Measurements from ENCODE around the gene ANKFY1. TPM values are rescaled to one million over a fixed set of nuclear protein-coding genes. Genes with fewer than 3 reads are reported as not detected.

ANKFY1 gene
- total RNA-seq, 6 experiments from 2014 or later: 21.3 to 34.9 (median 29.5) TPM

DNA sequence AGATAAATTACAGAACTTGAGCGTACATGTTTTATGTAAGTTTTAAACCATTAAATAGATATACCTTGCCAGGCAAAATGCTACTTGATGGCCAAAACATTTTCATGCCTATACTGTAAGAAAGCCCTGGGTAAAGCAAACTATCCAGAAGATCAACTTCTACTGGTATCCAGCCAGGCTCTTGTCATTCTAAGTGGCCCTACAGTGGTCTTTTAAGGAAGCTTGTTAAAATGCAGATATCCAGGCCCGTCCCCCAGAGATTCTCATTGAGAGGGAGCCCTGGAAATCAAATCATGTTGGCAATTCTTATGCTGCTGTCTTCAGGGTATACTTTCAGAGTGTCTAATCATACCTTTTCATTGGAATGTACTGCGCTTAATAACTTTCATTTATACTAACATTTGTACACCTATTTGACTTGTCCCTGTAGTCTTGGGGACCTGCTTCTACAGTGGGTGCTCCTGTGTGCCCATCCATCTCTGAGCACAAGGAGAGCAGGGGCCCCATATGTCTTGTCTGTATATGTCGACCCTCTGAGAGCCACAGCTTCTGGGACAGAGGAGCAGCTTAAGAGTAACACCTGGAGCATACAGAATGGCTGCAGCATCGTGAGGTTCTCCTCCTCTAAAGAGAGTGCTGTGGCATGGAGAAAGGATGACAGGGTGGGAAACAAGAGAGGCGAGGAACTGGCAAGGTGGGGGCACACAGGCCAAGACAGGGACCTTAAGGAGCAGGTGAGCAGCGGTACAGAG, 43.6 kb upstream of the ANKFY1 start:
- ATAC-seq (no peak), DNase-seq (no peak)
- Histone ChIP-seq H3K36me3 (peaks cover 0 to 12% (median 0%) of the 10 kb centered on the region in 4 donors), H3K27ac (no peak overlapping the region), H3K4me1 (peaks cover 0 to 28% (median 8%) of the 10 kb centered on the region in 4 donors), H3K4me3 (no peak overlapping the region), H3K9me3 (no peaks in the 10 kb centered on the region), H3K27me3 (no peaks in the 10 kb centered on the region)
- no peak for TF ChIP-seq POLR2A (IDR thresholded peaks at IDR 0.05)
- TF ChIP-seq, protein P1, sequence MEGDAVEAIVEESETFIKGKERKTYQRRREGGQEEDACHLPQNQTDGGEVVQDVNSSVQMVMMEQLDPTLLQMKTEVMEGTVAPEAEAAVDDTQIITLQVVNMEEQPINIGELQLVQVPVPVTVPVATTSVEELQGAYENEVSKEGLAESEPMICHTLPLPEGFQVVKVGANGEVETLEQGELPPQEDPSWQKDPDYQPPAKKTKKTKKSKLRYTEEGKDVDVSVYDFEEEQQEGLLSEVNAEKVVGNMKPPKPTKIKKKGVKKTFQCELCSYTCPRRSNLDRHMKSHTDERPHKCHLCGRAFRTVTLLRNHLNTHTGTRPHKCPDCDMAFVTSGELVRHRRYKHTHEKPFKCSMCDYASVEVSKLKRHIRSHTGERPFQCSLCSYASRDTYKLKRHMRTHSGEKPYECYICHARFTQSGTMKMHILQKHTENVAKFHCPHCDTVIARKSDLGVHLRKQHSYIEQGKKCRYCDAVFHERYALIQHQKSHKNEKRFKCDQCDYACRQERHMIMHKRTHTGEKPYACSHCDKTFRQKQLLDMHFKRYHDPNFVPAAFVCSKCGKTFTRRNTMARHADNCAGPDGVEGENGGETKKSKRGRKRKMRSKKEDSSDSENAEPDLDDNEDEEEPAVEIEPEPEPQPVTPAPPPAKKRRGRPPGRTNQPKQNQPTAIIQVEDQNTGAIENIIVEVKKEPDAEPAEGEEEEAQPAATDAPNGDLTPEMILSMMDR (IDR thresholded peaks at IDR 0.05): no peak
- intact Hi-C loops (cut with DNase I): no loop called here
- 91% methylated on average over 4 of the region's 7 CpGs for WGBS (ENCODE audit: insufficient coverage, low coverage, low lambda C conversion rate, missing lambda C conversion rate)

- peaks cover 0 to 17% (median 4%) of the 10 kb centered on the region in 4 donors for H3K4me1 ChIP-seq
- TF ChIP-seq, protein P1 (IDR thresholded peaks at IDR 0.05): no peak
- TF ChIP-seq POLR2A (IDR thresholded peaks at IDR 0.05): no peak
Measured at GRCh38 chr17:4305224-4305623, 41.4 kb upstream of the ANKFY1 start.

GRCh38 chr17:4304417-4305027, 40.7 kb upstream of the ANKFY1 start:
- WGBS (ENCODE audit: insufficient coverage, low coverage, low lambda C conversion rate, missing lambda C conversion rate): 48% methylated on average over 6 of the region's 6 CpGs
- no peak overlapping the region for H3K27ac ChIP-seq
- DNase-seq (no peak), ATAC-seq (peak; percentile 77 to 90 (median 86))
- no peaks in the 10 kb centered on the region for H3K27me3 ChIP-seq
- TF ChIP-seq, protein P1 (IDR thresholded peaks at IDR 0.05): peak; percentile 48 to 76 (median 74)
- no peak for TF ChIP-seq POLR2A (IDR thresholded peaks at IDR 0.05)
- H3K36me3 ChIP-seq: peaks cover 0 to 12% (median 0%) of the 10 kb centered on the region in 4 donors
- H3K9me3 ChIP-seq: no peaks in the 10 kb centered on the region
- intact Hi-C loops (cut with DNase I): no loop called here
- peaks cover 0 to 10% (median under 1%) of the 10 kb centered on the region in 4 donors for H3K4me1 ChIP-seq
- H3K4me3 ChIP-seq: no peak overlapping the region

More at GRCh38 chr17:4305224-4305623, 41.4 kb upstream of the ANKFY1 start:
- WGBS (ENCODE audit: insufficient coverage, low coverage, low lambda C conversion rate, missing lambda C conversion rate): 86% methylated on average over 3 of the region's 7 CpGs
- H3K27me3 ChIP-seq: no peaks in the 10 kb centered on the region
- peaks cover 0 to 12% (median 0%) of the 10 kb centered on the region in 4 donors for H3K36me3 ChIP-seq
- H3K9me3 ChIP-seq: no peaks in the 10 kb centered on the region
- no peak overlapping the region for H3K27ac ChIP-seq
- intact Hi-C loops (cut with DNase I): no loop called here
- DNase-seq (no peak), ATAC-seq (no peak)
- H3K4me3 ChIP-seq: no peak overlapping the region

GRCh38 chr17:4301066-4301465, 37.3 kb upstream of the ANKFY1 start:
- Histone ChIP-seq H3K27ac (no peak overlapping the region), H3K4me1 (peaks cover 0 to 7% (median 0%) of the 10 kb centered on the region in 4 donors), H3K4me3 (no peak overlapping the region), H3K27me3 (no peaks in the 10 kb centered on the region), H3K36me3 (peaks cover 0 to 11% (median 0%) of the 10 kb centered on the region in 4 donors), H3K9me3 (no peaks in the 10 kb centered on the region)
- TF ChIP-seq POLR2A (IDR thresholded peaks at IDR 0.05): no peak
- TF ChIP-seq, protein P1 (IDR thresholded peaks at IDR 0.05): no peak
- intact Hi-C loops (cut with DNase I): no loop called here
- no peak for DNase-seq
- 76% methylated on average over 5 of the region's 5 CpGs for WGBS (ENCODE audit: insufficient coverage, low coverage, low lambda C conversion rate, missing lambda C conversion rate)
- ATAC-seq: no peak
